ENCODE measurements around the gene XXYLT1.

The XXYLT1 gene

GRCh38 chr3:195034101-195034500 is 236.9 kb downstream of the XXYLT1 start:
- TF ChIP-seq EZH2 (IDR thresholded peaks at IDR 0.05; ENCODE audit: borderline replicate concordance, low read length) = no peak
- TF ChIP-seq, protein P1, sequence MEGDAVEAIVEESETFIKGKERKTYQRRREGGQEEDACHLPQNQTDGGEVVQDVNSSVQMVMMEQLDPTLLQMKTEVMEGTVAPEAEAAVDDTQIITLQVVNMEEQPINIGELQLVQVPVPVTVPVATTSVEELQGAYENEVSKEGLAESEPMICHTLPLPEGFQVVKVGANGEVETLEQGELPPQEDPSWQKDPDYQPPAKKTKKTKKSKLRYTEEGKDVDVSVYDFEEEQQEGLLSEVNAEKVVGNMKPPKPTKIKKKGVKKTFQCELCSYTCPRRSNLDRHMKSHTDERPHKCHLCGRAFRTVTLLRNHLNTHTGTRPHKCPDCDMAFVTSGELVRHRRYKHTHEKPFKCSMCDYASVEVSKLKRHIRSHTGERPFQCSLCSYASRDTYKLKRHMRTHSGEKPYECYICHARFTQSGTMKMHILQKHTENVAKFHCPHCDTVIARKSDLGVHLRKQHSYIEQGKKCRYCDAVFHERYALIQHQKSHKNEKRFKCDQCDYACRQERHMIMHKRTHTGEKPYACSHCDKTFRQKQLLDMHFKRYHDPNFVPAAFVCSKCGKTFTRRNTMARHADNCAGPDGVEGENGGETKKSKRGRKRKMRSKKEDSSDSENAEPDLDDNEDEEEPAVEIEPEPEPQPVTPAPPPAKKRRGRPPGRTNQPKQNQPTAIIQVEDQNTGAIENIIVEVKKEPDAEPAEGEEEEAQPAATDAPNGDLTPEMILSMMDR (IDR thresholded peaks at IDR 0.05; ENCODE audit: low read length) = no peak
- Histone ChIP-seq H2AFZ (ENCODE audit: low read length) (no peak overlapping the region), H3K9me3 (ENCODE audit: low read length) (no peaks in the 10 kb centered on the region), H3K4me2 (ENCODE audit: low read length) (no peak overlapping the region), H4K20me1 (ENCODE audit: insufficient read depth, low read length) (no peaks in the 10 kb centered on the region), H3K36me3 (ENCODE audit: insufficient read depth, low read length) (no peaks in the 10 kb centered on the region), H3K4me1 (ENCODE audit: insufficient read depth, low read length, severe bottlenecking) (no peaks in the 10 kb centered on the region), H3K9ac (ENCODE audit: low read length) (no peak overlapping the region), H3K79me2 (ENCODE audit: insufficient read depth, low read length) (no peaks in the 10 kb centered on the region), H3K9me2 (ENCODE audit: low read depth, low read length) (no peaks in the 10 kb centered on the region), H3F3A (ENCODE audit: insufficient read depth, low read length) (no peaks in the 10 kb centered on the region), H3K27me3 (ENCODE audit: insufficient read depth, low read length) (no peaks in the 10 kb centered on the region), H3K4me3 (ENCODE audit: low read depth, low read length, poor library complexity, severe bottlenecking) (no peak overlapping the region), H3K27ac (ENCODE audit: low read depth, low read length, poor library complexity, severe bottlenecking) (no peak overlapping the region)

- Histone ChIP-seq H3K79me2 (ENCODE audit: insufficient read depth, low read length) (no peaks in the 10 kb centered on the region), H3K4me2 (ENCODE audit: low read length) (no peak overlapping the region), H3K4me1 (ENCODE audit: insufficient read depth, low read length, severe bottlenecking) (no peaks in the 10 kb centered on the region), H4K20me1 (ENCODE audit: insufficient read depth, low read length) (no peaks in the 10 kb centered on the region), H2AFZ (ENCODE audit: low read length) (no peak overlapping the region), H3K9me2 (ENCODE audit: low read depth, low read length) (no peaks in the 10 kb centered on the region), H3K4me3 (ENCODE audit: low read depth, low read length, poor library complexity, severe bottlenecking) (no peak overlapping the region), H3K36me3 (ENCODE audit: insufficient read depth, low read length) (no peaks in the 10 kb centered on the region), H3K27ac (ENCODE audit: low read depth, low read length, poor library complexity, severe bottlenecking) (no peak overlapping the region), H3K27me3 (ENCODE audit: insufficient read depth, low read length) (no peaks in the 10 kb centered on the region), H3K9me3 (ENCODE audit: low read length) (no peaks in the 10 kb centered on the region), H3K9ac (ENCODE audit: low read length) (no peak overlapping the region), H3F3A (ENCODE audit: insufficient read depth, low read length) (no peaks in the 10 kb centered on the region)
- TF ChIP-seq, protein P1 (IDR thresholded peaks at IDR 0.05; ENCODE audit: low read length) = no peak
- TF ChIP-seq EZH2 (IDR thresholded peaks at IDR 0.05; ENCODE audit: borderline replicate concordance, low read length) = no peak
Observed at GRCh38 chr3:195033531-195034091, 237.3 kb downstream of the XXYLT1 start.

GRCh38 chr3:195032955-195033354 is 238.0 kb downstream of the XXYLT1 start:
- no peaks in the 10 kb centered on the region for H3K9me2 ChIP-seq (ENCODE audit: low read depth, low read length)
- H3K4me1 ChIP-seq (ENCODE audit: insufficient read depth, low read length, severe bottlenecking) = no peaks in the 10 kb centered on the region
- no peaks in the 10 kb centered on the region for H3F3A ChIP-seq (ENCODE audit: insufficient read depth, low read length)
- H2AFZ ChIP-seq (ENCODE audit: low read length) = no peak overlapping the region
- no peak overlapping the region for H3K4me3 ChIP-seq (ENCODE audit: low read depth, low read length, poor library complexity, severe bottlenecking)
- TF ChIP-seq, protein P1 (IDR thresholded peaks at IDR 0.05; ENCODE audit: low read length) = no peak
- TF ChIP-seq EZH2 (IDR thresholded peaks at IDR 0.05; ENCODE audit: borderline replicate concordance, low read length) = no peak
- no peaks in the 10 kb centered on the region for H4K20me1 ChIP-seq (ENCODE audit: insufficient read depth, low read length)
- no peaks in the 10 kb centered on the region for H3K36me3 ChIP-seq (ENCODE audit: insufficient read depth, low read length)
- no peaks in the 10 kb centered on the region for H3K9me3 ChIP-seq (ENCODE audit: low read length)
- H3K4me2 ChIP-seq (ENCODE audit: low read length) = no peak overlapping the region
- H3K79me2 ChIP-seq (ENCODE audit: insufficient read depth, low read length) = no peaks in the 10 kb centered on the region
- no peaks in the 10 kb centered on the region; the same call in 1 of the 2 replicates for H3K27me3 ChIP-seq (ENCODE audit: insufficient read depth, low read length)
- no peak overlapping the region for H3K27ac ChIP-seq (ENCODE audit: low read depth, low read length, poor library complexity, severe bottlenecking)
- no peak overlapping the region for H3K9ac ChIP-seq (ENCODE audit: low read length)
